H1 (cell line): ENCODE data around the gene CLIC3. TPM values are rescaled to one million over a fixed set of nuclear protein-coding genes. Genes with fewer than 3 reads are reported as not detected.

Experiments used
- CTCF ChIA-PET: fragments of 300-600 bp; sonication (Branson Sonifier 250); formaldehyde crosslinking; loops from one replicate; lab custom pipeline; 2021; ENCODE audit not compliant: partially characterized antibody; lab: Charles Lee
- POLR2A ChIA-PET: fragments of 300-600 bp; sonication (Branson Sonifier 250); formaldehyde crosslinking; loops from one replicate; lab custom pipeline; 2021; ENCODE audit warnings: inconsistent platforms; ENCODE audit not compliant: partially characterized antibody; lab: Charles Lee
- DNase-seq, 2 experiments: peaks; one replicate each; pipeline versions ENCODE4 v3.0.0 to v3.0.0-alpha.2; 2010 to 2022; ENCODE audit warnings: low spot score in 2 of 2, low read depth in 1 of 2, mixed read lengths in 1 of 2
- FAIRE-seq: peaks from 2 replicates; lab custom pipeline; 2011; peaks lifted over from hg19 to GRCh38; lab: Jason Lieb, UNC
- H2AFZ ChIP-seq: 2 replicates; pipeline ENCODE4 v1.8.1; 2012; ENCODE audit warnings: low read length, inconsistent platforms
- H2AK5ac ChIP-seq: 2 replicates; pipeline ENCODE4 v1.6.1; 2013; ENCODE audit warnings: low read depth, low read length
- H2BK120ac ChIP-seq: replicated peaks from 2 replicates; pipeline ENCODE3; 2013; ENCODE audit warnings: low read depth, low read length, inconsistent platforms
- H2BK12ac ChIP-seq: 2 replicates; pipeline ENCODE4 v1.6.1; 2013; ENCODE audit warnings: low read depth, low read length
- H2BK15ac ChIP-seq: 2 replicates; pipeline ENCODE4 v1.6.1; 2013; ENCODE audit warnings: low read length
- H2BK20ac ChIP-seq: 2 replicates; pipeline ENCODE4 v1.6.1; 2013; ENCODE audit warnings: low read length
- H2BK5ac ChIP-seq: 2 replicates; pipeline ENCODE4 v1.6.1; 2013; ENCODE audit warnings: low read depth, low read length
- H3K14ac ChIP-seq: 2 replicates; pipeline ENCODE4 v1.6.1; 2013; ENCODE audit warnings: inconsistent platforms; ENCODE audit not compliant: insufficient read length
- H3K18ac ChIP-seq: 2 replicates; pipeline ENCODE4 v1.6.1; 2013; ENCODE audit warnings: low read length; ENCODE audit errors: extremely low read depth
- H3K23ac ChIP-seq: 2 replicates; pipeline ENCODE4 v1.6.1; 2013; ENCODE audit warnings: inconsistent platforms; ENCODE audit not compliant: insufficient read length
- H3K23me2 ChIP-seq: 2 replicates; pipeline ENCODE4 v1.6.1; 2013; ENCODE audit warnings: low read depth, low read length
- H3K27ac ChIP-seq: 2 replicates; pipeline ENCODE4 v1.6.1; 2011; ENCODE audit warnings: low read depth, low read length, inconsistent platforms
- H3K27me3 ChIP-seq, 4 experiments: replicated peaks in 1 of 4; 1 replicate in 1 of 4; 2 replicates in 3 of 4; pipeline versions ENCODE4 v1.6.1 to v1.8.1; 2011 to 2013; ENCODE audit warnings: low read length in 3 of 4, mild to moderate bottlenecking in 3 of 4, inconsistent platforms in 2 of 4, mixed read lengths in 2 of 4, moderate library complexity in 1 of 4; ENCODE audit not compliant: control insufficient read depth in 3 of 4, insufficient read depth in 3 of 4; ENCODE audit errors: extremely low read depth in 1 of 4
- H3K36me3 ChIP-seq, 4 experiments: 2 replicates each; pipeline versions ENCODE4 v1.6.1 to v1.8.1; 2011 to 2013; ENCODE audit warnings: mild to moderate bottlenecking in 4 of 4, low read length in 3 of 4, moderate library complexity in 2 of 4, control low read depth in 1 of 4, inconsistent platforms in 1 of 4; ENCODE audit not compliant: insufficient read depth in 4 of 4, control insufficient read depth in 2 of 4
- H3K4ac ChIP-seq: replicated peaks from 2 replicates; pipeline ENCODE3; 2013; ENCODE audit warnings: low read length, low read depth, mixed read lengths, inconsistent platforms; ENCODE audit not compliant: insufficient read length
- H3K4me1 ChIP-seq, 4 experiments: replicated peaks in 1 of 4; 1 replicate in 1 of 4; 2 replicates in 3 of 4; pipeline versions ENCODE4 v1.6.1 to v1.8.1; 2011 to 2013; ENCODE audit warnings: low read length in 3 of 4, inconsistent platforms in 2 of 4, mixed read lengths in 1 of 4; ENCODE audit not compliant: insufficient read depth in 4 of 4, control insufficient read depth in 3 of 4
- H3K4me2 ChIP-seq, 2 experiments: 2 replicates each; pipeline versions ENCODE4 v1.6.1 to v1.8.1; 2011 to 2013; ENCODE audit warnings: low read depth in 2 of 2, low read length in 2 of 2, control low read depth in 1 of 2, inconsistent platforms in 1 of 2, mild to moderate bottlenecking in 1 of 2; ENCODE audit not compliant: insufficient read depth in 1 of 2
- H3K4me3 ChIP-seq, 4 experiments: fragments of 200-600, 300-600 bp in 1 of 4; sonication (generic), shearing (Covaris generic), sonication (Bioruptor Twin) in 1 of 4; 2 replicates each; pipeline versions ENCODE4 v1.5.1 to v1.8.1; 2011 to 2016; ENCODE audit warnings: low read length in 4 of 4, low read depth in 3 of 4, control low read depth in 2 of 4, inconsistent platforms in 2 of 4, mild to moderate bottlenecking in 2 of 4, mixed read lengths in 1 of 4, moderate library complexity in 1 of 4; ENCODE audit not compliant: insufficient read depth in 2 of 4; ENCODE audit errors: extremely low read depth in 1 of 4
- H3K56ac ChIP-seq: replicated peaks from 2 replicates; pipeline ENCODE3; 2013; ENCODE audit warnings: low read depth, mild to moderate bottlenecking, mixed read lengths, low read length, inconsistent platforms; ENCODE audit not compliant: insufficient read length
- H3K79me1 ChIP-seq: 2 replicates; pipeline ENCODE4 v1.6.1; 2013; ENCODE audit warnings: low read depth, low read length, control low read depth
- H3K79me2 ChIP-seq, 2 experiments: 2 replicates each; pipeline versions ENCODE4 v1.6.1 to v1.8.1; 2012 to 2013; ENCODE audit warnings: low read length in 2 of 2, mild to moderate bottlenecking in 2 of 2, inconsistent platforms in 1 of 2; ENCODE audit not compliant: insufficient read depth in 2 of 2, control insufficient read depth in 1 of 2
- H3K9ac ChIP-seq, 4 experiments: replicated peaks in 1 of 4; 1 replicate in 1 of 4; 2 replicates in 3 of 4; pipeline versions ENCODE4 v1.6.1 to v1.8.1; 2011 to 2013; ENCODE audit warnings: low read depth in 3 of 4, low read length in 3 of 4, control low read depth in 2 of 4, mild to moderate bottlenecking in 2 of 4, moderate library complexity in 2 of 4, inconsistent platforms in 1 of 4; ENCODE audit errors: extremely low read depth in 1 of 4
- H3K9me3 ChIP-seq, 2 experiments: 2 replicates each; pipeline versions ENCODE4 v1.6.1 to v1.8.1; 2012 to 2013; ENCODE audit warnings: mild to moderate bottlenecking in 2 of 2, moderate library complexity in 2 of 2, control low read depth in 1 of 2, inconsistent platforms in 1 of 2, low read depth in 1 of 2, low read length in 1 of 2, mixed read lengths in 1 of 2; ENCODE audit not compliant: insufficient read depth in 2 of 2
- H4K20me1 ChIP-seq, 2 experiments: replicated peaks in 1 of 2; 2 replicates each; pipeline versions ENCODE3 to v1.8.1; 2011 to 2013; ENCODE audit warnings: inconsistent platforms in 2 of 2, low read length in 2 of 2, mild to moderate bottlenecking in 1 of 2; ENCODE audit not compliant: insufficient read depth in 2 of 2, control insufficient read depth in 1 of 2
- H4K5ac ChIP-seq: 2 replicates; pipeline ENCODE4 v1.6.1; 2013; ENCODE audit warnings: low read length, low read depth, mixed read lengths, inconsistent platforms; ENCODE audit not compliant: insufficient read length
- H4K8ac ChIP-seq: 2 replicates; pipeline ENCODE4 v1.8.0; 2013; ENCODE audit warnings: mild to moderate bottlenecking, moderate library complexity, low read length, inconsistent platforms; ENCODE audit not compliant: insufficient read depth; ENCODE audit errors: extremely low read depth
- H4K91ac ChIP-seq: replicated peaks from 2 replicates; pipeline ENCODE3; 2013; ENCODE audit warnings: low read length, mixed read lengths, inconsistent platforms; ENCODE audit not compliant: insufficient read length
- ATF2 ChIP-seq: IDR thresholded peaks from 2 replicates; pipeline ENCODE4 v1.6.1; 2012; ENCODE audit warnings: low read length, inconsistent platforms
- CBX8 ChIP-seq: fragments of 300-800, 300-1000 bp; sonication (generic); IDR thresholded peaks from 2 replicates; pipeline ENCODE4 v1.7.1; 2016; ENCODE audit warnings: low read depth, low read length, borderline replicate concordance
- CTCF ChIP-seq, 3 experiments: IDR thresholded peaks; 1 replicate in 2 of 3; 2 replicates in 1 of 3; pipeline versions ENCODE4 v1.5.1 to v1.6.1; 2011; ENCODE audit warnings: low read length in 3 of 3, mild to moderate bottlenecking in 3 of 3, inconsistent platforms in 2 of 3, low read depth in 1 of 3, moderate library complexity in 1 of 3; ENCODE audit not compliant: insufficient read depth in 1 of 3; ENCODE audit errors: control extremely low read depth in 1 of 3
- GABPA ChIP-seq: IDR thresholded peaks from 2 replicates; pipeline ENCODE4 v1.6.1; 2011; ENCODE audit warnings: mild to moderate bottlenecking, low read length, moderate library complexity, borderline replicate concordance; ENCODE audit not compliant: insufficient read depth
- JUN ChIP-seq: IDR thresholded peaks from 2 replicates; pipeline ENCODE4 v1.6.1; 2011; ENCODE audit warnings: low read depth, mild to moderate bottlenecking, improper control_type of control experiment, low read length
- MAFK ChIP-seq: IDR thresholded peaks from 2 replicates; pipeline ENCODE4 v1.6.1; 2012; ENCODE audit warnings: low read depth, mild to moderate bottlenecking, improper control_type of control experiment, low read length
- POLR2A ChIP-seq, 2 experiments: IDR thresholded peaks; 1 replicate in 1 of 2; 2 replicates in 1 of 2; pipeline ENCODE4 v1.6.1; 2011; ENCODE audit warnings: low read depth in 2 of 2, low read length in 2 of 2, mild to moderate bottlenecking in 2 of 2; ENCODE audit errors: control extremely low read depth in 1 of 2
- WGBS, 2 experiments: shearing (Covaris generic) in 1 of 2; methylation state at CpG; one replicate each; pipeline versions ENCODE4 v1.1.6 to v1.1.7; 2013 to 2015; ENCODE audit warnings: low lambda C conversion rate in 2 of 2, mixed read lengths in 2 of 2, inconsistent platforms in 1 of 2, low coverage in 1 of 2, missing lambda C conversion rate in 1 of 2; ENCODE audit not compliant: insufficient replicate concordance in 2 of 2, insufficient coverage in 1 of 2, insufficient read length in 1 of 2; ENCODE audit errors: extremely low coverage in 1 of 2, missing lambda C conversion rate in 1 of 2; 5-methylcytosine and 5-hydroxymethylcytosine counted together
- polyA plus RNA-seq, 7 experiments: library from polyadenylated mRNA; depleted of rRNA in 3 of 7; stranded (reverse) in 5 of 7; unstranded in 2 of 7; fragments of >200 nt in 5 of 7; fragments of 200-250 nt in 2 of 7; gene quantifications; 1 replicate in 5 of 7; 2 replicates in 1 of 7; 4 replicates in 1 of 7; pipeline versions ENCODE4 v1.2.1 to v1.2.3, GENCODE V29; 2011 to 2013; ENCODE audit warnings: missing spikeins in 2 of 7, mixed read lengths in 2 of 7
- total RNA-seq: library from RNA; stranded (reverse); fragmentation: NEBNext Ultra II Directional; extraction: Animal tissue kit (Norgen Biotek cat#: 25700); gene quantifications from 2 replicates; pipeline ENCODE4 v1.2.1, GENCODE V29; 2021

Gene CLIC3
- total and polyA plus RNA-seq, 2 of the 8 experiments (the other 6 are each of a cell fraction or from before 2014, with no cell fraction given): 0.12 TPM; not detected in 1

- Histone ChIP-seq H3K36me3 (no peaks in the 10 kb centered on the region), H2BK12ac (no peak overlapping the region), H3K23me2 (peaks cover 14% of the 10 kb centered on the region; the same call in 1 of the 2 replicates), H3K4me2 (no peak overlapping the region), H2AK5ac (no peak overlapping the region), H2AFZ (no peak overlapping the region), H2BK120ac (no peak overlapping the region), H2BK5ac (no peak overlapping the region), H3K56ac (no peak overlapping the region), H3K4ac (no peak overlapping the region), H4K5ac (no peak overlapping the region), H3K27ac (no peak overlapping the region), H4K20me1 (peaks cover 0 to 3% of the 10 kb centered on the region in 2 experiments), H3K4me1 (peaks cover 0 to 12% (median 6%) of the 10 kb centered on the region in 4 experiments; a peak in 5 of 7 replicates), H4K91ac (no peak overlapping the region), H3K18ac (no peak overlapping the region), H3K23ac (no peak overlapping the region), H3K14ac (no peak overlapping the region), H3K79me1 (no peaks in the 10 kb centered on the region), H4K8ac (no peak overlapping the region), H2BK20ac (no peak overlapping the region), H3K9ac (no peak overlapping the region), H3K27me3 (peaks cover 4 to 21% (median 18%) of the 10 kb centered on the region in 4 experiments; a peak in 6 of 7 replicates), H3K79me2 (no peaks in the 10 kb centered on the region), H3K9me3 (no peaks in the 10 kb centered on the region), H2BK15ac (no peak overlapping the region), H3K4me3 (no peak overlapping the region)
- no peak for DNase-seq
- no peak for FAIRE-seq
- CTCF ChIA-PET: interaction anchor here (1.7 to 3.0 kb wide), 2 partner anchors 12 to 49 kb away, joined by 6 to 18 read pairs; partner anchors contain the start of genes ABCA2 and PAXX
- 86% methylated on average over 24 of the region's 26 CpGs; no CpG with 5 or more reads in 1 of the 2 experiments for WGBS, 2 experiments
- POLR2A ChIA-PET: interaction anchor here (0.7 to 0.8 kb wide), 2 partner anchors 14 to 208 kb away, joined by 3 read pairs; no protein-coding TSS in a partner anchor
- TF ChIP-seq ATF2: no peak
- TF ChIP-seq POLR2A (IDR thresholded peaks at IDR 0.05; ENCODE audit: control extremely low read depth in 1 of 2, low read depth in 2 of 2, low read length in 2 of 2): no peak
- TF ChIP-seq MAFK: no peak
- TF ChIP-seq CTCF (IDR thresholded peaks at IDR 0.05; ENCODE audit: control extremely low read depth in 1 of 3, insufficient read depth in 1 of 3, low read depth in 1 of 3, low read length in 3 of 3): no peak
- TF ChIP-seq CBX8: no peak
- TF ChIP-seq GABPA: no peak
- no peak for TF ChIP-seq JUN
Measured at GRCh38 chr9:136979769-136980587, 16.4 kb downstream of the CLIC3 start.
